Astrocyte of the cerebellum (primary cell): Measurements from ENCODE around the gene SGO2.
"Not testable (repeated sequence)": the region's sequence is repeated elsewhere in the genome, so short reads cannot be mapped to it uniquely, and the experiment has no call there.

ENCODE experiments used
- DNase-seq: peaks from one replicate; pipeline ENCODE4 v3.0.0-alpha.2; 2011; ENCODE audit warnings: low read depth
- H3K4me3 ChIP-seq: 2 replicates; pipeline ENCODE4 v1.5.1; 2011; ENCODE audit warnings: mild to moderate bottlenecking, low read depth, low read length, moderate library complexity
- CTCF ChIP-seq: IDR thresholded peaks from 2 replicates; pipeline ENCODE4 v1.5.1; 2012; ENCODE audit warnings: low read length, low read depth, moderate library complexity, mild to moderate bottlenecking; ENCODE audit errors: missing control alignments
- in situ Hi-C: cut with HindIII; loops from 2 replicates; pipeline ENCODE4 v1.10.0; 2017; ENCODE audit warnings: low sequenced_read_pairs

SGO2 gene

GRCh38 chr2:200627110-200627770 lies 101.2 kb downstream of the SGO2 start:
- in situ Hi-C loops: no loop called here
- no peak for DNase-seq
- no peak overlapping the region for H3K4me3 ChIP-seq
- no peak for TF ChIP-seq CTCF

GRCh38 chr2:200628461-200628860 lies 102.5 kb downstream of the SGO2 start:
- DNase-seq, in situ Hi-C loops, H3K4me3 ChIP-seq: not testable (repeated sequence)

- in situ Hi-C loops: no loop called here
- no peak overlapping the region for H3K4me3 ChIP-seq
- no peak for TF ChIP-seq CTCF
- no peak for DNase-seq
Observed at GRCh38 chr2:200631287-200631686, 105.3 kb downstream of the SGO2 start.
